GM19395 (cell line): ENCODE results near the gene CCNF.
A peak's percentile ranks its signal among the peaks of the same experiment; 100 is the strongest.
"Not testable (repeated sequence)": the region's sequence is repeated elsewhere in the genome, so short reads cannot be mapped to it uniquely, and the experiment has no call there.

Source experiments
- ATAC-seq: cut with Tn5 transposase; IDR thresholded peaks from one replicate; pipeline ENCODE4 v1.9.1; 2021; ENCODE audit warnings: mild to moderate bottlenecking, moderate library complexity; ENCODE audit not compliant: unreplicated experiment

Gene CCNF

DNA sequence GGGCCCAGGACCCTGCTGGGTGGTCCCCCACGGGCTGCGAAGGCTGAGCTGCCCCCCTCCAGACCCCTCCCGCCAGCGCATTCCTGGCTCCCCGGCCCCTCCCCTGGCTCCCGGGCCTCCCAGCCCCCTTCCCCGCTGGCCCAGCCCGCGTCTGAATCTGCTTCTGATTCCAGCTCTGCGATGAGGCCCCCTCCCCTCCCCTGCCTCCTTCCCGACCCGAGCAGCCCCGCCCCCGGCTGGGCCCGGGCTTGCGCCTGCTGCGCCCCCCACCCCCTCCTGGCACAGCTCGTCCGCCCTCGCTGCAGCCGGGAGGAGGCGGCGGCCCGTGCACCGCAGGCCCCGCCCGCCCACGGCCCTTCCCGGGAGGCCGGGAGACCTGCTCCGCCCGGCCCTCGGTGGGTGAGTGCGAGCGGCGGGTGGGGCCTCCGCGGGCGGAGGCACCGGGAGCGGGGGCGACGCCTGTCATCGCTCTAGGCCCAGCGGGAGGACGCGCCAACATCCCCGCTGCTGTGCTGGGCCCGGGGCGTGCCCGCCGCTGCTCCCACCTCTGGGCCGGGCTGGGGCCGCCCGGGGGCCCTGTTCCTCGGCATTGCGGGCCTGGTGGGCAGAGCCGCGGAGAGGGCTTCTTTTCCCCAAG is 41.9 kb downstream of the CCNF start, which contains the start of gene NTN3:
TSS of gene NTN3 (plus strand) at position 282 of the 637 bp plus-strand sequence. CDS start 405 bp downstream, outside the sequence.
- ATAC-seq: no peak

DNA sequence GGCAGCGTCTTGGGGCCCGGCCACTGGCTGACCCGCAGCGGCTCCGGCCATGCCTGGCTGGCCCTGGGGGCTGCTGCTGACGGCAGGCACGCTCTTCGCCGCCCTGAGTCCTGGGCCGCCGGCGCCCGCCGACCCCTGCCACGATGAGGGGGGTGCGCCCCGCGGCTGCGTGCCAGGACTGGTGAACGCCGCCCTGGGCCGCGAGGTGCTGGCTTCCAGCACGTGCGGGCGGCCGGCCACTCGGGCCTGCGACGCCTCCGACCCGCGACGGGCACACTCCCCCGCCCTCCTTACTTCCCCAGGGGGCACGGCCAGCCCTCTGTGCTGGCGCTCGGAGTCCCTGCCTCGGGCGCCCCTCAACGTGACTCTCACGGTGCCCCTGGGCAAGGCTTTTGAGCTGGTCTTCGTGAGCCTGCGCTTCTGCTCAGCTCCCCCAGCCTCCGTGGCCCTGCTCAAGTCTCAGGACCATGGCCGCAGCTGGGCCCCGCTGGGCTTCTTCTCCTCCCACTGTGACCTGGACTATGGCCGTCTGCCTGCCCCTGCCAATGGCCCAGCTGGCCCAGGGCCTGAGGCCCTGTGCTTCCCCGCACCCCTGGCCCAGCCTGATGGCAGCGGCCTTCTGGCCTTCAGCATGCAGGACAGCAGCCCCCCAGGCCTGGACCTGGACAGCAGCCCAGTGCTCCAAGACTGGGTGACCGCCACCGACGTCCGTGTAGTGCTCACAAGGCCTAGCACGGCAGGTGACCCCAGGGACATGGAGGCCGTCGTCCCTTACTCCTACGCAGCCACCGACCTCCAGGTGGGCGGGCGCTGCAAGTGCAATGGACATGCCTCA is 42.6 kb downstream of the CCNF start:
- no peak for ATAC-seq

GRCh38 chr16:2472488-2472864 is 43.2 kb downstream of the CCNF start:
- no peak for ATAC-seq

GRCh38 chr16:2472885-2473445 is 43.7 kb downstream of the CCNF start:
- no peak for ATAC-seq

GRCh38 chr16:2473446-2473926 is 44.2 kb downstream of the CCNF start:
- ATAC-seq: no peak

GRCh38 chr16:2473999-2474876 is 45.0 kb downstream of the CCNF start:
- peak; percentile 5 for ATAC-seq

DNA sequence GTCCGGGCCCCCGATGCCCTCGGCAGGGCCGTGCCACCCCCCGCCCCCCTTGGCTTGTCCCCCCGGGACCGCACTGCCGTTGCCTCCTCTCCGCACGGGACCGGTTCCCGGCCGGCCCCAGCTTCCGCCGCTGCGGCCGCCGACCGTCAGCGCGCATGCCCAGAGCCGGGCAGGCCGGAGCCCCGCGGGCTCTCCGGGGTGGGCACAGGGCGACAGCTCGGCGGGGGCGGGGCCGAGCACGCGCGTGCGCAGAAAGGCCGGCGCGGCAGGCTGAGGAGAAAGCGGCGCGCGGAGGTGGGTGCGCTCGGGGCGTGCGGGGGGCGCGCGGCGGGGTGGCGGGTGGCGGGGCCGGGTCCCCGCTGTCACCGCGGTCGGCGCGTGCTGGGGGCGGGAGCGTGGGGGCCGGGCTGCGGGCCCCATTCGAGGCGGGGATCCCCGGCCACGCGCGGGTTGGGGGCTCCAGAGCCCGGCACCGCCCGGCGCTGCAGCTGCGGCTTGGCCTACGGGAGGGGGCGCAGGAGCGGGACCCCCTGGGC is 45.7 kb downstream of the CCNF start, which contains the start of gene TBC1D24:
TSS of gene TBC1D24 (plus strand) at position 251 of the 536 bp plus-strand sequence. CDS start 21,022 bp downstream, outside the sequence.
- ATAC-seq: peak; percentile 46

DNA sequence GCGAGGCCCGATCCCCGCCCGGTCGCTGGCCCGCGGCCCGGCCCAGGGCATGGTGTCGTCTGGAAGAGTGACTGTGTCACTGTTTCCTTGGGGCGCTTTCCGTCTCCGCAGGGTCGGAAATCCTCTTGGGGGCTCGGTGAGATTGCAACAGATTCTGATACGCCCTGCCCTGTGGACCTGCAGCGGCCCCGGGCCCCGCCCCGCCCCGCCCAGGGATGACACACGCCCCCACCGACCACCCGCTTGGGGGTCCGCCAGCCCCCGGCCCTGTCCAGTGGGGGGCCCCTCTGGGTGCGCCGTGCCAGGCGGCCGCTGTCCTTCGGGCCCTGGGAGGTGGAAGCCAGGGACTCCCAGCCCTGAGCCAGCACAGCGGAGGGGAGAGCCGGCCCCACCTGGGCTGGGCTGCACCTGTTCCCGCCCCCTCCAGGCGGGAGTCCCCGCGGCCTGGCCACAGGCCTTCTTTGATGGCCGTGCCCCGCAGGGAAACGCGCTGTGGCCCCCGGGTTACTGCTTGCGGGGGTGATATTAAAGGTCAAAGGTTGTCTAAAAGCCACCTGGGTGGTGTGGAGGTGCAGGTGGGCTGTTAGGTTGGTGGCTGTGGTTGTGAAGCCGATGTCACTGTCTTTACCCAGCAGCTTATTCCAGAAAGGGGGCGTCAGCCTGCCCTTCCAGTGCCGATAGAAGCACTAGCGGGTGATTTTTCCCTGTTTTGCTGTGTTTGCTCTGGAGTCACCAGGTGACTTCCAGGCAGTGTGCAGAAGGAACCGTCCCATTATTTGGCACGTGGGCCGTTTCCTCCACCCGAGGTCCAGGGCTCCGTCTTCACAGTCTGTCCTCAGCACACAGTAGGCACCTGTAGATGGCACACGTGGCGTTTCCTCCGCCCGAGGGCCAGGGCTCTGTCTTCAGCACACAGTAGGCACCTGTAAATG is 46.4 kb downstream of the CCNF start:
- ATAC-seq: peak; percentile 14

GRCh38 chr16:2476345-2476720 is 47.1 kb downstream of the CCNF start:
- no peak for ATAC-seq

DNA sequence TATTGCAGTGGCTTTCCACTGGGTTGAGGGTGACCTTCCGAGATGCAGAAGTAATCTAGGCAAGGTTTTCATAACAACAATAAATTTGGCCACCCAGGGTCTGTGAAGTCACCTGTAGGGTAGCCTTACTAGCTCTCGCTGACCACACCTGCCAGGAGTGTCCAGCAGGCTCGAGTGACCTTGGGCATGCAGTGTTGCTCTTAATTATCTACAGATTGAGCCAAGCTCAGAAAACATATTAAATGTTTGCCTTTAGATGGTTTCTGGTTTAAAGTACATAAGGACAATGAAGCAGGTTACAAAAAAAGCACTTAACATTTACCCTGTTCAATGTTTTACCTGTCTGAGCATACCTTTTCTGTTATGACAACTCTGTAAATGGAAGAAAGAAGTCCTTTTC is 47.5 kb downstream of the CCNF start:
- no peak for ATAC-seq

GRCh38 chr16:2477327-2477726 is 48.1 kb downstream of the CCNF start:
- no peak for ATAC-seq

- ATAC-seq: no peak
Observed at GRCh38 chr16:2478279-2478678, 49.0 kb downstream of the CCNF start.

DNA sequence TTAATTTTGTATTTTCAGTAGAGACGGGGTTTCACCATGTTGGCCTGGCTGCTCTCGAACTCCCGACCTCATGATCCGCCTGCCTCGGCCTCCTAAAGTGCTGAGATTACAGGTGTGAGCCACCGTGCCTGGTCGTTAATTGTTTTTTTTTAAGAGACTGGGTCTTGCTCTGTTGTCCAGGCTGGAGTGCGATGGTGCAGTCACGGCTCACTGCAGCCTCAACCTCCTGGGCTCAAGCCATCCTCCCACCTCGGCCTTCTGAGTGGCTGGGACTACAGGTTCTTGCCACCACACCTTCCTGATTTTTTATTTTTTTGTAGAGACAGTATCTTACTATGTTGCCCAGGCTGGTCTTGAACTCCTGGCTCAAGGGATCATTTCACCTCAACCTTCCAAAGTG is 50.7 kb downstream of the CCNF start:
- not testable (repeated sequence) for ATAC-seq

DNA sequence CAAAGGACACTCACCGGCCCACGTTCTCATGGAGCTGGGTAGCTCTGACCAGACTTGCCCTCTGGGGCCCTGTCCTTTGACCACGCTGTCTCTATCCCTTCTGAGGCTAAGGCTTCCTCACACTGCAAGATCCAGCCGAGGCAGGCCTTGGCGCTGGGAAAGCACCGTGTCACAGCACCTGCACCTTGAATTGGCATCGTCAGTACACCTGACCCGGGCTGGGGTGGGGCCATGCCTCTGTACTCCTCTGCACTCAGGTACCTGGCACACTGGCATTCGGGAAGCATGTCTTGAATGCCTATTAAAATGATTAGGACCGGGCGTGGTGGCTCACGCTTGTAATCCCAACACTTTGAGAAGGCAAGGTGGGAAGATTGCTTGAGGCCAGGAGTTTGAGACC is 51.7 kb downstream of the CCNF start:
- no peak for ATAC-seq

GRCh38 chr16:2481676-2482075 is 52.4 kb downstream of the CCNF start:
- ATAC-seq: no peak

GRCh38 chr16:2482249-2482648 is 53.0 kb downstream of the CCNF start:
- ATAC-seq: no peak

DNA sequence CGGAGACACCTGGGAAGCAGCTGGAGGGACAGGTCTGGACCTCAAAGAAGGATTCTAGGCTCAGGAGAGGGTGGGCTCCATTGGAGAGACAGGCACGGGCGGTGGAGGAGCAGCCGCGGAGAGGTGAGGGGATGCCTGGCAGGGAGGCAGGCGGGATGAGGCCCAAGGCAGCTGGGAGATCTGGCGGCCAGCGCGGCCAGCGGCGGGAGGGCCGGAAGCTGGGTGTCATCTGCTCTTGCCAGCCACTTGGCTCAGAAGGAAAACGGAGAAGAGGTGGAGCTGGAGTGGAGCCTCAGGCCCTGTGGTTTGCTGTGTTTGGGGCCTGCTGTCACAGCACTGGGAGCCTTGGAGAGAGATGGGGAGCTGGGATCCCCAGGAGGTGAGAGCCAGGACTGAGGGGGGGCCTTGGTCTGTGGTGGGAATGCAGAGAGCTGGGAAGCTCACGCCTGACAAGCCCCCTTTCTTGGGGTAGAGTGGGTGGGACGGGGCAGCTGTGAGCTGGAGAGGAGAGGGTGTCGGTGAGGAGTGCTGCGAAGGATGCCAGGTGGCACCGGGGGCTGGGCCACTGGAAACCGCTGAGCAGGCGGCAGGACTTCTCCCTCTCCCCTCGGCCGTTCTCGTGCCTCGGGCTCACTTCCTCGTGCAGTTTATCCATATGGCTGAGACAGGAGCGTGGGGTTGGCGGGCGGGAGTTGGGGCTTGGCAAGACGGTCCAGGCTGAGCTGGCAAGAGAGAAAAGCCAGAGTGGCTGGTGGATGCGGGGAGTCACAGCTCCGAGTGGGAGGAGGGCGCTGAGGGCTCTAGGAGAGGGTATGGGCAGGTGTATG is 53.7 kb downstream of the CCNF start:
- ATAC-seq: no peak
